NCI-H2107 treated with DMSO at 0.1 percent for 48 hours (cell line): ENCODE measurements around the gene FLNA.
A peak's percentile ranks its signal among the peaks of the same experiment; 100 is the strongest.
"Not testable (repeated sequence)": the region's sequence is repeated elsewhere in the genome, so short reads cannot be mapped to it uniquely, and the experiment has no call there.

Experiments
- DNase-seq: peaks from one replicate; lab custom pipeline; 2025; ENCODE audit not compliant: unreplicated experiment; lab: John Stamatoyannopoulos, UW

FLNA gene

GRCh38 chrX:154398668-154399526 is 24.5 kb upstream of the FLNA start:
- peak; percentile 43 for DNase-seq

- DNase-seq, result peak; percentile 94
Measured at GRCh38 chrX:154397888-154398667, 23.6 kb upstream of the FLNA start, which contains the start of gene RPL10. Gene RPL10 (plus strand): TSS chrX:154398377. CDS start chrX:154398520, 143 bp downstream.

GRCh38 chrX:154396973-154397887 is 22.8 kb upstream of the FLNA start:
- peak; percentile 30 for DNase-seq

- not testable (repeated sequence) for DNase-seq
Measured at GRCh38 chrX:154396363-154396762, 21.9 kb upstream of the FLNA start.

GRCh38 chrX:154389812-154390747 is 15.6 kb upstream of the FLNA start:
- not testable (repeated sequence) for DNase-seq

GRCh38 chrX:154388649-154389048 is 14.2 kb upstream of the FLNA start:
- not testable (repeated sequence) for DNase-seq

GRCh38 chrX:154388094-154388493 is 13.7 kb upstream of the FLNA start:
- DNase-seq, result not testable (repeated sequence)

- no peak for DNase-seq
Measured at GRCh38 chrX:154384284-154384892, 10.0 kb upstream of the FLNA start.

- DNase-seq, result no peak
Measured at GRCh38 chrX:154383359-154384283, 9.2 kb upstream of the FLNA start.

GRCh38 chrX:154382483-154383069 is 8.1 kb upstream of the FLNA start:
- DNase-seq, result no peak

GRCh38 chrX:154381271-154381670 is 6.8 kb upstream of the FLNA start:
- DNase-seq, result no peak

GRCh38 chrX:154380787-154381186 is 6.4 kb upstream of the FLNA start:
- DNase-seq, result no peak

- no peak for DNase-seq
Measured at GRCh38 chrX:154380153-154380552, 5.7 kb upstream of the FLNA start.

- DNase-seq, result no peak
Measured at GRCh38 chrX:154379569-154379951, 5.1 kb upstream of the FLNA start.

GRCh38 chrX:154378799-154379568 is 4.5 kb upstream of the FLNA start, which contains the start of gene EMD:
Gene EMD (plus strand): TSS chrX:154379295. CDS start chrX:154379485, 190 bp downstream.
- peak; percentile 99 for DNase-seq

- DNase-seq, result no peak
Measured at GRCh38 chrX:154378059-154378798, 3.8 kb upstream of the FLNA start.
